ENCODE measurements around the gene SHH. TPM values are rescaled to one million over a fixed set of nuclear protein-coding genes. Genes with fewer than 3 reads are reported as not detected.

Gene SHH
- total and polyA plus RNA-seq, 2 of the 4 experiments (the other 2 are of a cell fraction), result under 0.01 to 0.03 TPM

DNA sequence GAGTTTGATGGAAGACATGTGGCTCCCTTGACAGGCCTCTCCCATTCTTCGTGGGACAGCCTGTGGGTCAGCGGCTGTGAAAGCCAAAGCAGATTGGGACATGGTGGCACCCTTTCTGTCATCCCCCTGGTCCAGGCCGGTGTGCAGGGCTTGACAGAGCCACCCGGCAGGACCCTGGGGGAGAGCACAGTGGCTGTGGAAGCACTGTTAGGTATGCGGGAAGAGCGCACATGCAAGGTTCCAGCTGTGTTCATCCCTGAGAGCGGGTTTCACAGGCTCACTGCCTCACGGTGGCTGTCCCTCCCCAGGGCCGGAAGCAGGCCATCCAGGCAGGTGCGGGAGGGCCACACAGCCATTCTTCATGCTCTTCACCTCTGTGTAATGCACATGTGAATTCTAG lies 29.8 kb downstream of the SHH start:
- TF ChIP-seq, protein P1, sequence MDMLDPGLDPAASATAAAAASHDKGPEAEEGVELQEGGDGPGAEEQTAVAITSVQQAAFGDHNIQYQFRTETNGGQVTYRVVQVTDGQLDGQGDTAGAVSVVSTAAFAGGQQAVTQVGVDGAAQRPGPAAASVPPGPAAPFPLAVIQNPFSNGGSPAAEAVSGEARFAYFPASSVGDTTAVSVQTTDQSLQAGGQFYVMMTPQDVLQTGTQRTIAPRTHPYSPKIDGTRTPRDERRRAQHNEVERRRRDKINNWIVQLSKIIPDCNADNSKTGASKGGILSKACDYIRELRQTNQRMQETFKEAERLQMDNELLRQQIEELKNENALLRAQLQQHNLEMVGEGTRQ (IDR thresholded peaks at IDR 0.05; ENCODE audit: low read depth, low read length), result no peak
- TF ChIP-seq MXI1 (IDR thresholded peaks at IDR 0.05; ENCODE audit: borderline replicate concordance, low read depth, low read length) (no peak), BHLHE40 (IDR thresholded peaks at IDR 0.05; ENCODE audit: low read depth, low read length) (no peak), CEBPB (IDR thresholded peaks at IDR 0.05; ENCODE audit: low read depth, low read length) (no peak), CHD1 (IDR thresholded peaks at IDR 0.05; ENCODE audit: low read depth, low read length) (no peak), FOS (IDR thresholded peaks at IDR 0.05; ENCODE audit: low read depth, low read length) (no peak), RCOR1 (IDR thresholded peaks at IDR 0.05; ENCODE audit: insufficient replicate concordance, low read length) (no peak), SMC3 (IDR thresholded peaks at IDR 0.05; ENCODE audit: low read depth, low read length) (no peak), MAZ (IDR thresholded peaks at IDR 0.05; ENCODE audit: borderline replicate concordance, low read depth, low read length) (no peak), MAFK (IDR thresholded peaks at IDR 0.05; ENCODE audit: low read depth, low read length) (no peak), POLR2A (IDR thresholded peaks at IDR 0.05; ENCODE audit: low read depth, low read length) (no peak), NFE2L2 (IDR thresholded peaks at IDR 0.05; ENCODE audit: low read depth, low read length) (no peak), RAD21 (IDR thresholded peaks at IDR 0.05; ENCODE audit: low read length) (no peak), RFX5 (IDR thresholded peaks at IDR 0.05; ENCODE audit: low read depth, low read length) (no peak)
- TF ChIP-seq, protein P2, sequence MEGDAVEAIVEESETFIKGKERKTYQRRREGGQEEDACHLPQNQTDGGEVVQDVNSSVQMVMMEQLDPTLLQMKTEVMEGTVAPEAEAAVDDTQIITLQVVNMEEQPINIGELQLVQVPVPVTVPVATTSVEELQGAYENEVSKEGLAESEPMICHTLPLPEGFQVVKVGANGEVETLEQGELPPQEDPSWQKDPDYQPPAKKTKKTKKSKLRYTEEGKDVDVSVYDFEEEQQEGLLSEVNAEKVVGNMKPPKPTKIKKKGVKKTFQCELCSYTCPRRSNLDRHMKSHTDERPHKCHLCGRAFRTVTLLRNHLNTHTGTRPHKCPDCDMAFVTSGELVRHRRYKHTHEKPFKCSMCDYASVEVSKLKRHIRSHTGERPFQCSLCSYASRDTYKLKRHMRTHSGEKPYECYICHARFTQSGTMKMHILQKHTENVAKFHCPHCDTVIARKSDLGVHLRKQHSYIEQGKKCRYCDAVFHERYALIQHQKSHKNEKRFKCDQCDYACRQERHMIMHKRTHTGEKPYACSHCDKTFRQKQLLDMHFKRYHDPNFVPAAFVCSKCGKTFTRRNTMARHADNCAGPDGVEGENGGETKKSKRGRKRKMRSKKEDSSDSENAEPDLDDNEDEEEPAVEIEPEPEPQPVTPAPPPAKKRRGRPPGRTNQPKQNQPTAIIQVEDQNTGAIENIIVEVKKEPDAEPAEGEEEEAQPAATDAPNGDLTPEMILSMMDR (conservative IDR thresholded peaks at IDR 0.05; ENCODE audit: low read depth, low read length), result no peak
- TF ChIP-seq, protein P3, sequence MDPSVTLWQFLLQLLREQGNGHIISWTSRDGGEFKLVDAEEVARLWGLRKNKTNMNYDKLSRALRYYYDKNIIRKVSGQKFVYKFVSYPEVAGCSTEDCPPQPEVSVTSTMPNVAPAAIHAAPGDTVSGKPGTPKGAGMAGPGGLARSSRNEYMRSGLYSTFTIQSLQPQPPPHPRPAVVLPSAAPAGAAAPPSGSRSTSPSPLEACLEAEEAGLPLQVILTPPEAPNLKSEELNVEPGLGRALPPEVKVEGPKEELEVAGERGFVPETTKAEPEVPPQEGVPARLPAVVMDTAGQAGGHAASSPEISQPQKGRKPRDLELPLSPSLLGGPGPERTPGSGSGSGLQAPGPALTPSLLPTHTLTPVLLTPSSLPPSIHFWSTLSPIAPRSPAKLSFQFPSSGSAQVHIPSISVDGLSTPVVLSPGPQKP (IDR thresholded peaks at IDR 0.05; ENCODE audit: borderline replicate concordance, low read depth, low read length), result no peak
- Histone ChIP-seq H3K9me3 (ENCODE audit: control insufficient read depth, insufficient read depth, low read length) (no peaks in the 10 kb centered on the region), H3K9ac (ENCODE audit: low read depth, low read length) (no peak overlapping the region), H2AFZ (replicated peaks; ENCODE audit: low read length, poor library complexity) (no peak overlapping the region), H2BK120ac (ENCODE audit: low read depth, low read length) (no peak overlapping the region), H3K36me3 (ENCODE audit: control insufficient read depth, insufficient read depth, low read length) (peaks cover 17% of the 10 kb centered on the region), H3K4me2 (ENCODE audit: low read depth, low read length) (no peak overlapping the region), H2BK20ac (ENCODE audit: low read depth, low read length) (no peak overlapping the region), H3K27ac (ENCODE audit: insufficient read depth, low read length) (no peak overlapping the region), H3K4ac (ENCODE audit: low read depth, low read length) (no peak overlapping the region), H2AK5ac (ENCODE audit: low read depth, low read length) (no peak overlapping the region), H3K14ac (replicated peaks; ENCODE audit: low read depth, low read length) (no peak overlapping the region), H3K23ac (ENCODE audit: low read depth, low read length) (no peak overlapping the region), H3K4me1 (ENCODE audit: control insufficient read depth, insufficient read depth, low read length) (no peaks in the 10 kb centered on the region), H3K4me3 (ENCODE audit: insufficient read depth, low read depth, low read length) (no peak overlapping the region), H4K20me1 (ENCODE audit: insufficient read depth, low read length) (no peaks in the 10 kb centered on the region), H2AK9ac (replicated peaks; ENCODE audit: low read depth, low read length, poor library complexity) (peak overlapping the region; percentile 58), H4K5ac (ENCODE audit: low read depth, low read length) (no peak overlapping the region), H4K8ac (ENCODE audit: low read depth in 2 of 2, low read length in 2 of 2) (no peak overlapping the region), H2BK15ac (ENCODE audit: low read depth, low read length) (no peak overlapping the region), H3K27me3 (ENCODE audit: control insufficient read depth, insufficient read depth, low read length) (no peaks in the 10 kb centered on the region), H3K79me1 (ENCODE audit: low read depth in 1 of 2, low read length in 2 of 2) (peaks cover 0 to 9% of the 10 kb centered on the region in 2 experiments; a peak in 1 of 4 replicates), H3K18ac (ENCODE audit: low read depth, low read length) (no peak overlapping the region), H2BK5ac (ENCODE audit: low read depth, low read length, poor library complexity, severe bottlenecking) (no peak overlapping the region), H4K91ac (ENCODE audit: insufficient read depth, low read depth, low read length) (no peak overlapping the region), H3K9me1 (ENCODE audit: insufficient read depth, low read length) (peaks cover 7% of the 10 kb centered on the region; the same call in 1 of the 2 replicates), H3K56ac (ENCODE audit: extremely low read depth, insufficient read depth, low read length) (no peak overlapping the region)
- ChIA-PET POLR2A (ENCODE audit: unreplicated experiment) (no interaction called here), CTCF (no interaction called here)
- no TSS peak for BruUV-seq (replicated peaks)
- 96% methylated on average over 3 of the region's 10 CpGs; no CpG with 5 or more reads in 1 of the 2 experiments for WGBS, 2 experiments (ENCODE audit: extremely low coverage in 2 of 2, insufficient read length in 1 of 2)
- ATAC-seq (ENCODE audit: low read depth) (no peak), DNase-seq (no peak)
- intact Hi-C loops (cut with micrococcal nuclease) (no loop called here), in situ Hi-C loops (cut with MboI; ENCODE audit: low sequenced_read_pairs) (no loop called here), dilution Hi-C loops (cut with HindIII; ENCODE audit: low sequenced_read_pairs, unreplicated experiment) (no loop called here)
